ENCODE data around the gene DCPS.
A peak's percentile ranks its signal among the peaks of the same experiment; 100 is the strongest.
"Not testable (repeated sequence)": the region's sequence is repeated elsewhere in the genome, so short reads cannot be mapped to it uniquely, and the experiment has no call there.

Gene DCPS

GRCh38 chr11:126303623-126304456, at the start of gene DCPS:
DCPS (plus strand) TSS chr11:126304060; CDS start chr11:126304081, 21 bp downstream.
- peak; percentile 85 for DNase-seq (ENCODE audit: low spot score)

DNA sequence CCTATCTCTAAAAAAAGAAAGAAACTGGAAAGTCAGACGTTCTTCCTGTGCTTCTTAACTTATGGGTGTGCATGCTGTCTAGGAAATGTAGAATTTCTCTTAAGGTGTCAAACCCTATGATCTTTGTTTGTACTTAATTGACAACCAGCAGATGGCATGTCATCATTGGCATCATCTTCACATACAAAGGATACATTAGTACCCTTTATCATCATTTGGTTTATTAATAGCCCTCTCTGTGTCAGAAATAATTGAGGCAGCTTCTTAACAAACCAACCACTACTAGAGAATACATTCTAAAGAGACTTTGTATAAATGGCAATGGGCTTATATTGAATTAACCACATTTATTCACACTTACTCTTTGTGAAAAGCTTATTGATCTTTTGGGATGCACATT, 49.0 kb upstream of the DCPS start:
- no peak for DNase-seq (ENCODE audit: low spot score)

DNA sequence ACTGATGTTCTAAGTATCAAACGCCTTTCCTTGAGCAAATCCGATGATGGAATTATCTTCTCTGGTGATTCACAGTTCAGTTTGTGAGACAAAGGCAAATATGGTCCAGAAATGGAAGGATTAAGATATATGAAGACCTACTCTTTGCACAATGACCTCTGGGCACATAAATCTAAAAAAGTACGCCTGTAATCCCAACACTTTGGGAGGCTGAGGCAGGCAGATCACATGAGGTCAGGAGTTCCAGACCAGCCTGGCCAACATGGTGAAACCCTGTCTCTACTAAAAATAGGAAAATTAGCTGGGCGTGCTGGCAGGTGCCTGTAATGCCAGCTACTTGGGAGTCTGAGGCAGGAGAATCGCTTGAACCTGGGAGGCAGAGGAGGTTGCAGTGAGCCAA, 48.4 kb upstream of the DCPS start:
- not testable (repeated sequence) for DNase-seq (ENCODE audit: low spot score)

DNA sequence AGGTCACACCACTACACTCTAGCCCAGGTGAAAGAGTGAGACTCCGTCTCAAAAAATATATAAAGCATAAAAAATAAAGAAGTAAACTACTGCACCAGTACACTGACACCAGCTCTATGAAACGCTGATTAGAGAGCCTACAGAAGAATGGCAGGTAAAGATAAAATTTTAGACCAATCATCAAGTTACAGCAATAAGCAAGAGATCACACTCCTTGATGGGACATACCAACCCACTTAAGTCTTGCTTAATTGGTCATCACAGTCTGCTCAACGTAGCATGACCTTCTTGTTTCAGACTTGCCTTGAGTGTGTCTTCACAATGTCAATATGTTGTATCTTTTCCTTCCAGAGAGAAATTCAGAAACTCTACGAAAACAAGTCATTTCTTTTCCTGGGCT, 47.6 kb upstream of the DCPS start:
- DNase-seq (ENCODE audit: low spot score), result no peak

GRCh38 chr11:126257144-126257543, 46.7 kb upstream of the DCPS start:
- DNase-seq (ENCODE audit: low spot score), result no peak

GRCh38 chr11:126257764-126258163, 46.1 kb upstream of the DCPS start:
- DNase-seq (ENCODE audit: low spot score), result no peak

- DNase-seq (ENCODE audit: low spot score), result no peak
Observed at GRCh38 chr11:126262216-126262615, 41.6 kb upstream of the DCPS start.

DNA sequence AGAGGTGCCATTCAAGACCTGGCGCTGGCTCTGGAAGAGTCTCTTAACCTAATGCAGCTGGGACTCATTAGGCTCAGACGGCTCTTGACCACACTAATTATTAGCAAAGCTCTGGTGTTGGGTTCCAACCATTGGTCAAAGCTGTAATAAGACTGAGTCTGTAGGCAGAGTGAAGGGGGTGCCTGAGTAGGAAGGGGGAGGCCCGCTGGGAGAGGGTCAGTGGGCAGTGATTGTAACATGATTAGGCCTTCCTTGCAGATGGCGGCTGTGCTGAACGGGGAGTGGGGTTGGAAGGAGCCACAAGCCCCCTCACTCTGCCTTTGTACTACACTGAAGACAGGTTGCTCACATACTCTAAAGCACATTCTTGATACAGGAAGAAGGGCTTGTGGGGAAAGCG, 40.4 kb upstream of the DCPS start:
- no peak for DNase-seq (ENCODE audit: low spot score)

DNA sequence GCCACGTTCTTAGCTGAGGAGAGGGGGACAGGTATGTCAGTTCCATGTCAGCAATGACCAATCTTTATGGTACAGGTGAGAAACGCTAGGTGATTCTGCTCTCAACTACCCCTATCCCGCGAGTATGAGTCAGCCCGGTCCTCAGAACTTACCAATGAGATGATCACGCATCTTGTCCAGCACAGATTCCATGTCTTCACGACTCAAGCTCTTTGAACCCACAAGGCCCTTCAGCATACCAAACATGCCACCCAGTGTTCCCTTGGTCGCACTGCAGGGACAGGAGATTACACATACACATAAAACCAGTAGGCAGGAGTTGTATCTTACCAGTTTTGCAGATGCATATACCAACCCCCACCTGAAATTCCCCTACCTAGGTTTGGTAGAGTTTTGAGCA, 38.0 kb upstream of the DCPS start:
- no peak for DNase-seq (ENCODE audit: low spot score)

- no peak for DNase-seq (ENCODE audit: low spot score)
Observed at GRCh38 chr11:126267650-126268049, 36.2 kb upstream of the DCPS start.

DNA sequence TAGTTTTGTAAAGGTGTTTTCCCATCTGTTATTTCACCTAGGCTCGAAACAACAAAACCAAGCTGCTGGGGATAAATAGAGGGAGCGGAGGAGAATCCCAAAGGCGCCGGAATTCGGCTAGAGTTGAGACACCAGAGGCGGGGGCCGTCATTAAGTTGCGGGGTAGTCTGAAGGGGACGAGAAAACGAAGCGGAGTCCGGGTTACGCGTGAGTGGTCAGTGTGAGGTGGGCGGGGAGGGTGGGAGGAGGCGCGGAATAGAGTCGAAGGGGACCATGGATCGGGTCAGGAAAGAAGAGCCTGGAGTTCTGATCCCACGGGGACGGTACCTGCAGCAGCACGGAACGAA, 35.5 kb upstream of the DCPS start:
- peak; percentile 20 for DNase-seq (ENCODE audit: low spot score)

DNA sequence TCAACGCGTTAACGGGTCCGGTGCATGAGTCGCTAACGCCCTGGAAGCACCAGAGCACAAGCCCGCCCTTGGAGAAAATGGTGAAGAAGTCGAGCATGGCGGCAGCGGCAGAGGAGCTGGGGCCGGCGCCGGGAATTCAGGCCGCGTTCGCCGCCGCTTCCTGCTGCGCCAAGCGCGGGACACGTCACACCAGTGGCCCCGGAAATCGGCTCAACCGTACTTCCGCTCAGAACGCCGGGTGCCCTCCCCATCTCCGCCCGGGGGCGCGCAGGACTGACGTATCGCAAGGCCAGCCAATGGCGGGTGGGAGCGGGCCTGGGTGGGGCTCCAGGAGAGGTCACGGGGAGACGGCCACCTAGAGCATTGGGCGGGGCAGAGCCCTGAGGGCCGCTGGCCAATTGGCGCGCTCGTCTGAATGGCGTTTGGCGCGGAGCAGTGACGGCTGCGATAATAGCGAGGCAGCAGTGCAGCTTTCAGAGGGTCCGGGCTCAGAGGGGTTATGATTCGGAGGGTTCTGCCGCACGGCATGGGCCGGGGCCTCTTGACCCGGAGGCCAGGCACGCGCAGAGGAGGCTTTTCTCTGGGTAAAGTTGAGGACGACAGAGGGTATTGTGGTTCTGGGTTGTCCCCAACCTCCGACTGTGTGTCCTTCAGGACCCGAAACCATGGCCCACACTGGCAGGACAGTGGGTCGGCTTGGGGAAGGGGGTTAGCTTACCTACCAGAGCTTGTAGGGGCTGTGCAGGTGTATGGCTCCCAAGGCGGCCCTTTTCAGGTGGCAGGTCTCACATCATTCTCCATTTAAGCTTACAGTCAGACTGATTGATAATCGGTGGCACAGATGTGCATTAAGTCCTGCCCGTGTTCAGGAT, 34.9 kb upstream of the DCPS start, which contains the start of the genes FOXRED1 and SRPRA:
FOXRED1 (plus strand) TSS at position 447 of the 872 bp plus-strand sequence; CDS start at position 500, 53 bp downstream.
SRPRA (minus strand) TSS at position 188 of the 872 bp plus-strand sequence; CDS start at position 97, 91 bp downstream.
- peak; percentile 98 for DNase-seq (ENCODE audit: low spot score)

GRCh38 chr11:126277322-126277721, 26.5 kb upstream of the DCPS start:
- DNase-seq (ENCODE audit: low spot score), result no peak

- DNase-seq (ENCODE audit: low spot score), result no peak
Observed at GRCh38 chr11:126277780-126278179, 26.1 kb upstream of the DCPS start.

- DNase-seq (ENCODE audit: low spot score), result no peak
Observed at GRCh38 chr11:126279191-126279590, 24.7 kb upstream of the DCPS start.

GRCh38 chr11:126280595-126280994, 23.3 kb upstream of the DCPS start:
- no peak for DNase-seq (ENCODE audit: low spot score)

DNA sequence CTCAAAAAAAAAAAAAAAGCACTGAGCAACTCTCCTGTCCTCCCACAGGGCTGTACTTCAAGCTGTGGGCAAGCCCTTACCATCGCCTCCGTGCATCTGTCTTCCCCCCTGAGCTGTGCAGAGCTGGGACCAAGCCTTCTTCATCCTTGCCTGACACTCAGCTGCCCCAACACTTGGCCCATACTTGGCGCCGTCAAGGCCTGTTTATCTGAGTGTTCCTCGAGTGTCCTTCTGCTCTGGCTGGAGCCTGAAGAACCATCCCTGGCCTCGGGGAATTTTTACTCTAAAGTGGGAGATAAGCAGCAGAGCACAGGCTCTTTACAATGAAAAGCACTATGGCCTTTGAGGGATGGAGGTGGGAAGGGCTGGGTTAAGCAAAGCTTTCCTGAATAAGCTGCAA, 22.6 kb upstream of the DCPS start:
- DNase-seq (ENCODE audit: low spot score), result no peak

GRCh38 chr11:126281666-126282175, 22.1 kb upstream of the DCPS start:
- no peak for DNase-seq (ENCODE audit: low spot score)

DNA sequence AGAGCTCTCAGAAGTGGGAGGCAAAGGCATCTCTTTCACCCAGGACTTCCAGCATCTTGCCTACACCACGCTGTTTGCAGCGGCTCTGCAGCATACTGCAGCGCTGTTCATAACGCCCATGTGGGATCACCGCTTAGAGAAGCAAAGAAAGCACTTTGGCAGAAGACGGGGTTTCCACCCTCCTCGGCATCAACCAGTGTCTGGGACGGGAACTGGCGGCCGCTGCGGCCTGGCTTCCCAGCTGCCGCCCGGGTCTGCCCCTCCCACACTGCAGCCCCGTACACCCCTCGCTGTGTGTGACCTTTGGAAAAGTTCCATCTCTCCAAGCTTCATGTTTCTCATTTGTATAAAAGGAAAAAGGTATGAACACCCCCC, 21.5 kb upstream of the DCPS start:
- DNase-seq (ENCODE audit: low spot score), result no peak

GRCh38 chr11:126282736-126283591, 20.9 kb upstream of the DCPS start, which contains the start of gene TIRAP:
TIRAP (plus strand) TSS chr11:126283093; CDS start chr11:126290895, 7,802 bp downstream.
- DNase-seq (ENCODE audit: low spot score), result peak; percentile 32

DNA sequence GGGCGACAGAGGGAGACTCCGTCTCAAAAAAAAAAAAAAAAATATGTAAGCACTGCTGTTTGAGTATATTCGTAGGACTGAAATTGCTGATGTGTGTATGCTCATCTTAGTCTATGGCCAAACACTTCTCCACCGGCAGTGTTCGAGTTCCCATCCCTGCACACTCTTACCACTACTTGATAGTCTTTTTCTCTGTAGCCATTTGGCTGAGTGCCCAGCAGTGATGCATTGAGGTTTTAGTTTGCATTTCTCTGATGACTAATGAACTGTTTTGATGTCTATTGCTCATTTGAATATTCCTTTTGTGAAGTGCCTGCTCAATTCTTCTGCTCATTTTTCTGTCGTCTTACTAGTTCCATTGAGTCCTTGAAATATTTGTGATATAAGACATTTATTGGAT, 19.0 kb upstream of the DCPS start:
- peak; percentile 90 for DNase-seq (ENCODE audit: low spot score)

GRCh38 chr11:126288237-126288636, 15.6 kb upstream of the DCPS start:
- no peak for DNase-seq (ENCODE audit: low spot score)
